SK-N-MC (cell line): ENCODE results near the gene PAK4.

ENCODE experiments used
- EZH2 ChIP-seq: fragments of 200-600 bp; sonication (generic); IDR thresholded peaks from one replicate; pipeline ENCODE4 v1.6.1; 2017; ENCODE audit warnings: antibody characterized with exemption
- FOXP2 ChIP-seq: optimal IDR thresholded peaks from 2 replicates; pipeline ENCODE3; 2011; ENCODE audit warnings: mild to moderate bottlenecking, moderate library complexity; ENCODE audit not compliant: insufficient read depth; ENCODE audit errors: extremely low read length, control extremely low read depth
- POLR2AphosphoS5 ChIP-seq: IDR thresholded peaks from 2 replicates; pipeline ENCODE4 v1.6.1; 2012; ENCODE audit warnings: mild to moderate bottlenecking, low read depth, low read length, borderline replicate concordance

GRCh38 chr19:39140594-39140993 lies 15.0 kb downstream of the PAK4 start:
- no peak for TF ChIP-seq EZH2
- TF ChIP-seq POLR2AphosphoS5, result no peak
- TF ChIP-seq FOXP2, result no peak
